H9 (cell line): ENCODE data around the gene HEATR5A. TPM values are rescaled to one million over a fixed set of nuclear protein-coding genes. Genes with fewer than 3 reads are reported as not detected.

Experiments used
- DNase-seq: peaks from one replicate; pipeline ENCODE4 v3.0.0-alpha.2; 2017
- H2AFZ ChIP-seq: one replicate; pipeline ENCODE4 v1.6.1; 2013; ENCODE audit warnings: mild to moderate bottlenecking, low read length, control low read depth, moderate library complexity
- H2AK5ac ChIP-seq: 2 replicates; pipeline ENCODE4 v1.6.1; 2013; ENCODE audit warnings: low read length, control low read depth, mixed read lengths; ENCODE audit not compliant: insufficient read length
- H2BK120ac ChIP-seq: one replicate; pipeline ENCODE4 v1.6.1; 2013; ENCODE audit warnings: low read depth, mild to moderate bottlenecking, low read length, control low read depth, inconsistent platforms; ENCODE audit not compliant: poor library complexity, severe bottlenecking
- H2BK12ac ChIP-seq: 2 replicates; pipeline ENCODE4 v1.6.1; 2013; ENCODE audit warnings: low read length, control low read depth, mixed read lengths, low read depth; ENCODE audit not compliant: insufficient read length
- H2BK15ac ChIP-seq: 2 replicates; pipeline ENCODE4 v1.6.1; 2013; ENCODE audit warnings: low read depth, low read length, control low read depth
- H2BK20ac ChIP-seq: one replicate; pipeline ENCODE4 v1.6.1; 2013; ENCODE audit warnings: low read depth, mild to moderate bottlenecking, low read length, control low read depth, inconsistent platforms; ENCODE audit not compliant: poor library complexity, severe bottlenecking
- H2BK5ac ChIP-seq: 2 replicates; pipeline ENCODE4 v1.6.1; 2013; ENCODE audit warnings: low read length, control low read depth, mixed read lengths; ENCODE audit not compliant: insufficient read length
- H3K14ac ChIP-seq: 2 replicates; pipeline ENCODE4 v1.6.1; 2013; ENCODE audit warnings: low read length, control low read depth; ENCODE audit not compliant: insufficient read depth
- H3K18ac ChIP-seq: 2 replicates; pipeline ENCODE4 v1.6.1; 2013; ENCODE audit warnings: low read depth, mild to moderate bottlenecking, mixed read lengths, low read length, control low read depth; ENCODE audit not compliant: insufficient read length
- H3K23ac ChIP-seq: 2 replicates; pipeline ENCODE4 v1.6.1; 2013; ENCODE audit warnings: low read length, control low read depth, mixed read lengths, low read depth; ENCODE audit not compliant: insufficient read length
- H3K23me2 ChIP-seq: 2 replicates; pipeline ENCODE4 v1.6.1; 2013; ENCODE audit warnings: low read depth, mild to moderate bottlenecking, mixed read lengths, low read length, control low read depth; ENCODE audit not compliant: insufficient read length, poor library complexity, severe bottlenecking
- H3K27ac ChIP-seq: 2 replicates; pipeline ENCODE4 v1.5.1; 2013; ENCODE audit warnings: low read length, control low read depth, mixed read lengths, low read depth; ENCODE audit not compliant: insufficient read length
- H3K27me3 ChIP-seq: 2 replicates; pipeline ENCODE4 v1.6.1; 2013; ENCODE audit warnings: low read length, control low read depth, inconsistent platforms; ENCODE audit not compliant: insufficient read depth
- H3K4ac ChIP-seq: 2 replicates; pipeline ENCODE4 v1.6.1; 2013; ENCODE audit warnings: low read depth, mild to moderate bottlenecking, control low read depth, inconsistent platforms, low read length, moderate library complexity
- H3K4me1 ChIP-seq: 2 replicates; pipeline ENCODE4 v1.6.1; 2013; ENCODE audit warnings: low read length, control low read depth, inconsistent platforms; ENCODE audit not compliant: insufficient read depth
- H3K4me2 ChIP-seq: 2 replicates; pipeline ENCODE4 v1.6.1; 2013; ENCODE audit warnings: low read length, control low read depth, mixed read lengths; ENCODE audit not compliant: insufficient read length, insufficient read depth
- H3K56ac ChIP-seq: 2 replicates; pipeline ENCODE4 v1.6.1; 2013; ENCODE audit warnings: low read depth, mild to moderate bottlenecking, mixed read lengths, low read length, control low read depth; ENCODE audit not compliant: insufficient read length
- H3K79me1 ChIP-seq: 2 replicates; pipeline ENCODE4 v1.6.1; 2013; ENCODE audit warnings: low read depth, mild to moderate bottlenecking, moderate library complexity, low read length, control low read depth, inconsistent platforms; ENCODE audit not compliant: insufficient read depth, poor library complexity, severe bottlenecking
- H3K79me2 ChIP-seq: 2 replicates; pipeline ENCODE4 v1.6.1; 2013; ENCODE audit warnings: low read length, control low read depth, inconsistent platforms; ENCODE audit not compliant: insufficient read depth
- H3K9ac ChIP-seq: 2 replicates; pipeline ENCODE4 v1.6.1; 2013; ENCODE audit warnings: low read length, control low read depth, mixed read lengths; ENCODE audit not compliant: insufficient read length; ENCODE audit errors: extremely low read depth
- H3K9me3 ChIP-seq: one replicate; pipeline ENCODE4 v1.6.1; 2013; ENCODE audit warnings: low read depth, low read length, inconsistent platforms; ENCODE audit not compliant: control insufficient read depth
- H3T11ph ChIP-seq: one replicate; pipeline ENCODE4 v1.6.1; 2013; ENCODE audit warnings: mild to moderate bottlenecking, low read length, control low read depth, inconsistent platforms
- H4K20me1 ChIP-seq: one replicate; pipeline ENCODE4 v1.6.1; 2013; ENCODE audit not compliant: control insufficient read depth, insufficient read length, insufficient read depth
- H4K5ac ChIP-seq: 2 replicates; pipeline ENCODE4 v1.6.1; 2013; ENCODE audit warnings: low read depth, mild to moderate bottlenecking, mixed read lengths, low read length, control low read depth; ENCODE audit not compliant: insufficient read length
- H4K8ac ChIP-seq: replicated peaks from 2 replicates; pipeline ENCODE4 v1.6.1; 2013; ENCODE audit warnings: low read length, control low read depth, mixed read lengths, low read depth; ENCODE audit not compliant: insufficient read length
- H4K91ac ChIP-seq: 2 replicates; pipeline ENCODE4 v1.6.1; 2013; ENCODE audit warnings: low read depth, mild to moderate bottlenecking, moderate library complexity, mixed read lengths, low read length, control low read depth; ENCODE audit not compliant: insufficient read length
- H3K27ac Mint-ChIP-seq, 3 experiments: 2 replicates in 2 of 3; 3 replicates in 1 of 3; pipeline ENCODE4 v1.8.0; 2020 to 2021; ENCODE audit warnings: mixed read lengths in 3 of 3, mild to moderate bottlenecking in 1 of 3, moderate library complexity in 1 of 3
- H3K27me3 Mint-ChIP-seq: 2 replicates; pipeline ENCODE4 v1.8.0; 2021; ENCODE audit warnings: low read depth, mild to moderate bottlenecking, moderate library complexity, mixed read lengths
- H3K36me3 Mint-ChIP-seq, 3 experiments: 2 replicates in 2 of 3; 3 replicates in 1 of 3; pipeline ENCODE4 v1.8.0; 2020 to 2021; ENCODE audit warnings: low read depth in 3 of 3, mixed read lengths in 3 of 3; ENCODE audit not compliant: insufficient read depth in 1 of 3
- H3K4me1 Mint-ChIP-seq, 2 experiments: 2 replicates each; pipeline ENCODE4 v1.8.0; 2020; ENCODE audit warnings: mixed read lengths in 2 of 2
- H3K4me3 Mint-ChIP-seq, 2 experiments: 2 replicates in 1 of 2; 3 replicates in 1 of 2; pipeline ENCODE4 v1.8.0; 2020 to 2021; ENCODE audit warnings: mild to moderate bottlenecking in 2 of 2, mixed read lengths in 2 of 2, moderate library complexity in 1 of 2
- H3K9me3 Mint-ChIP-seq, 2 experiments: 2 replicates in 1 of 2; 3 replicates in 1 of 2; pipeline ENCODE4 v1.8.0; 2020; ENCODE audit warnings: mild to moderate bottlenecking in 2 of 2, mixed read lengths in 2 of 2, moderate library complexity in 1 of 2
- CTCF ChIP-seq: fragments of 200-600 bp; sonication (generic); conservative IDR thresholded peaks from 3 replicates; pipeline ENCODE4 v1.8.0; 2021; ENCODE audit warnings: antibody characterized with exemption, mild to moderate bottlenecking
- whole genome bisulfite sequencing: extraction: QIAGEN DNeasy Blood & Tissue Kit; methylation state at CpG from one replicate; pipeline ENCODE4 v1.1.7; 2013; ENCODE audit warnings: missing lambda C conversion rate, low lambda C conversion rate, mixed read lengths; ENCODE audit not compliant: insufficient read length; ENCODE audit errors: extremely low coverage; 5-methylcytosine and 5-hydroxymethylcytosine counted together
- total RNA-seq: library from RNA; stranded (reverse); gene quantifications from 2 replicates; pipeline ENCODE4 v1.2.1, GENCODE V29; 2021

Gene HEATR5A
- total RNA-seq, 1 experiment from 2014 or later: 21.2 TPM

GRCh38 chr14:31303654-31304053 is 116.7 kb downstream of the HEATR5A start:
- TF ChIP-seq CTCF: no peak
- Mint-ChIP-seq H3K9me3 (no peaks in the 10 kb centered on the region), H3K27ac (no peak overlapping the region; a peak in 1 of 7 replicates), H3K27me3 (no peaks in the 10 kb centered on the region), H3K4me3 (no peak overlapping the region), H3K36me3 (peaks cover 4 to 20% (median 8%) of the 10 kb centered on the region in 3 experiments; a peak in 6 of 7 replicates), H3K4me1 (peaks cover 0 to 4% of the 10 kb centered on the region in 2 experiments; a peak in 2 of 4 replicates)
- H2AK5ac ChIP-seq: no peak overlapping the region
- no peaks in the 10 kb centered on the region for H3K79me2 ChIP-seq
- H2BK12ac ChIP-seq: no peak overlapping the region
- H4K91ac ChIP-seq: no peak overlapping the region
- H3K56ac ChIP-seq: no peak overlapping the region
- H2BK5ac ChIP-seq: no peak overlapping the region
- H4K5ac ChIP-seq: no peak overlapping the region
- no peak overlapping the region for H3K27ac ChIP-seq
- no peaks in the 10 kb centered on the region for H3K4me1 ChIP-seq
- no peak for DNase-seq
- no peak overlapping the region for H3K4me2 ChIP-seq
- no peaks in the 10 kb centered on the region for H3K79me1 ChIP-seq
- H3K27me3 ChIP-seq: no peaks in the 10 kb centered on the region
- no peaks in the 10 kb centered on the region for H3K9me3 ChIP-seq
- H2AFZ ChIP-seq: no peak overlapping the region
- no peak overlapping the region for H3K14ac ChIP-seq
- no peak overlapping the region for H2BK20ac ChIP-seq
- WGBS: no CpG with 5 or more reads among the region's 5 CpGs
- no peak overlapping the region for H4K8ac ChIP-seq
- H3T11ph ChIP-seq: no peak overlapping the region
- no peak overlapping the region for H3K4ac ChIP-seq
- H2BK15ac ChIP-seq: no peak overlapping the region
- no peak overlapping the region for H2BK120ac ChIP-seq
- H4K20me1 ChIP-seq: no peaks in the 10 kb centered on the region
- H3K9ac ChIP-seq: no peak overlapping the region
- H3K18ac ChIP-seq: no peak overlapping the region
- no peak overlapping the region for H3K23ac ChIP-seq
- H3K23me2 ChIP-seq: no peaks in the 10 kb centered on the region
